Activated CD8-positive, alpha-beta memory T cell treated with anti-CD3 and anti-CD28 coated beads for 48 hours (primary cell): ENCODE measurements around the gene AGBL3.
"Not testable (repeated sequence)": the region's sequence is repeated elsewhere in the genome, so short reads cannot be mapped to it uniquely, and the experiment has no call there.

Source experiments
- DNase-seq, 3 experiments: peaks; one replicate each; pipeline ENCODE4 v3.0.0-alpha.2; 2020; ENCODE audit warnings: low read depth in 2 of 3, low spot score in 2 of 3

The AGBL3 gene

GRCh38 chr7:135075716-135076115, 89.4 kb downstream of the AGBL3 start:
- no peak for DNase-seq

GRCh38 chr7:135076882-135077281, 90.6 kb downstream of the AGBL3 start:
- DNase-seq: no peak

- DNase-seq: no peak
Measured at GRCh38 chr7:135077642-135078041, 91.3 kb downstream of the AGBL3 start.

- DNase-seq: no peak
Measured at GRCh38 chr7:135078051-135078450, 91.7 kb downstream of the AGBL3 start.

GRCh38 chr7:135079068-135079467, 92.8 kb downstream of the AGBL3 start:
- DNase-seq: no peak

- no peak for DNase-seq
Measured at GRCh38 chr7:135083005-135083404, 96.7 kb downstream of the AGBL3 start.

GRCh38 chr7:135088566-135088965, 102.3 kb downstream of the AGBL3 start:
- no peak for DNase-seq

GRCh38 chr7:135091717-135092116, 105.4 kb downstream of the AGBL3 start:
- no peak for DNase-seq

- DNase-seq: no peak
Measured at GRCh38 chr7:135094472-135095237, 108.3 kb downstream of the AGBL3 start.

- no peak for DNase-seq
Measured at GRCh38 chr7:135095450-135095849, 109.1 kb downstream of the AGBL3 start.

- DNase-seq: no peak
Measured at GRCh38 chr7:135098391-135098790, 112.1 kb downstream of the AGBL3 start.

- DNase-seq: no peak
Measured at GRCh38 chr7:135100856-135101255, 114.5 kb downstream of the AGBL3 start.

- no peak for DNase-seq
Measured at GRCh38 chr7:135102372-135102771, 116.1 kb downstream of the AGBL3 start.

GRCh38 chr7:135109562-135109961, 123.3 kb downstream of the AGBL3 start:
- no peak for DNase-seq

- DNase-seq: no peak
Measured at GRCh38 chr7:135109976-135110375, 123.7 kb downstream of the AGBL3 start.

GRCh38 chr7:135111379-135111778, 125.1 kb downstream of the AGBL3 start:
- no peak for DNase-seq

GRCh38 chr7:135114622-135115021, 128.3 kb downstream of the AGBL3 start:
- no peak for DNase-seq

- DNase-seq: no peak
Measured at GRCh38 chr7:135117096-135117495, 130.8 kb downstream of the AGBL3 start.

GRCh38 chr7:135121868-135122267, 135.6 kb downstream of the AGBL3 start:
- DNase-seq: no peak

GRCh38 chr7:135124631-135125030, 138.3 kb downstream of the AGBL3 start:
- not testable (repeated sequence) for DNase-seq

- no peak for DNase-seq
Measured at GRCh38 chr7:135128931-135129330, 142.6 kb downstream of the AGBL3 start.

GRCh38 chr7:135129579-135129978, 143.3 kb downstream of the AGBL3 start:
- no peak for DNase-seq
